T-cell (primary cell): ENCODE measurements around the gene METTL13. TPM values are rescaled to one million over a fixed set of nuclear protein-coding genes. Genes with fewer than 3 reads are reported as not detected.
A peak's percentile ranks its signal among the peaks of the same experiment; 100 is the strongest.

Experiments used
- ATAC-seq, 4 experiments: fragments of 200-7000 bp in 3 of 4; fragments of 150-1000 bp in 1 of 4; cut with Tn5 transposase; replicated peaks in 1 of 4; 1 replicate in 3 of 4; 2 replicates in 1 of 4; pipeline ENCODE4 v1.10.0; 2021; ENCODE audit warnings: moderate library complexity in 3 of 4, mild to moderate bottlenecking in 2 of 4, moderate number of reproducible peaks in 1 of 4
- CTCF ChIA-PET, 2 donors: fragments of 300-600 bp; sonication (Branson Sonifier 250); formaldehyde crosslinking; loops; one replicate each; lab custom pipeline; 2022; ENCODE audit warnings: antibody characterized with exemption in 2 of 2; lab: Charles Lee
- POLR2A ChIA-PET, 2 donors: fragments of 300-600 bp; sonication (Branson Sonifier 250); formaldehyde crosslinking; loops; one replicate each; lab custom pipeline; 2022; ENCODE audit warnings: antibody characterized with exemption in 2 of 2; lab: Charles Lee
- DNase-seq, 35 experiments: peaks; one replicate each; pipeline versions ENCODE4 v3.0.0 to v3.0.0-alpha.2; 2013 to 2023
- H3K27ac ChIP-seq: one replicate; pipeline ENCODE4 v1.5.1; 2013; ENCODE audit warnings: low read length
- H3K27me3 ChIP-seq, 2 experiments: replicated peaks in 1 of 2; 1 replicate in 1 of 2; 2 replicates in 1 of 2; pipeline versions ENCODE4 v1.6.1 to v1.7.0; 2013; ENCODE audit warnings: low read length in 1 of 2, mixed read lengths in 1 of 2; ENCODE audit not compliant: control insufficient read depth in 2 of 2, insufficient read depth in 2 of 2; ENCODE audit errors: extremely low read depth in 1 of 2
- H3K36me3 ChIP-seq, 2 donors: 1 replicate in 1 of 2; 2 replicates in 1 of 2; pipeline versions ENCODE4 v1.6.1 to v1.7.0; 2013; ENCODE audit warnings: low read length in 1 of 2; ENCODE audit not compliant: control insufficient read depth in 2 of 2, insufficient read depth in 1 of 2; ENCODE audit errors: extremely low read depth in 1 of 2
- H3K4me1 ChIP-seq, 2 experiments: 1 replicate in 1 of 2; 2 replicates in 1 of 2; pipeline versions ENCODE4 v1.6.1 to v1.7.0; 2013; ENCODE audit warnings: low read length in 2 of 2, mixed read lengths in 1 of 2; ENCODE audit not compliant: insufficient read depth in 2 of 2, control insufficient read depth in 1 of 2; ENCODE audit errors: extremely low read depth in 1 of 2
- H3K4me3 ChIP-seq, 2 donors: 1 replicate in 1 of 2; 2 replicates in 1 of 2; pipeline versions ENCODE4 v1.5.1 to v1.7.0; 2013; ENCODE audit warnings: mild to moderate bottlenecking in 2 of 2, low read length in 1 of 2, moderate library complexity in 1 of 2; ENCODE audit not compliant: control insufficient read depth in 1 of 2; ENCODE audit errors: extremely low read depth in 1 of 2
- H3K9me3 ChIP-seq: 2 replicates; pipeline ENCODE4 v1.7.0; 2013
- H3K27ac Mint-ChIP-seq, 2 donors: one replicate each; pipeline ENCODE4 v1.8.0; 2020 to 2021; ENCODE audit warnings: mild to moderate bottlenecking in 2 of 2, mixed read lengths in 2 of 2
- H3K27me3 Mint-ChIP-seq, 2 donors: one replicate each; pipeline ENCODE4 v1.8.0; 2021 to 2022; ENCODE audit warnings: mixed read lengths in 2 of 2
- H3K36me3 Mint-ChIP-seq: one replicate; pipeline ENCODE4 v1.8.0; 2021; ENCODE audit warnings: mixed read lengths
- H3K4me1 Mint-ChIP-seq, 3 donors: one replicate each; pipeline ENCODE4 v1.8.0; 2020 to 2022; ENCODE audit warnings: mixed read lengths in 3 of 3, mild to moderate bottlenecking in 1 of 3
- H3K4me3 Mint-ChIP-seq, 3 donors: one replicate each; pipeline ENCODE4 v1.8.0; 2020 to 2022; ENCODE audit warnings: mild to moderate bottlenecking in 3 of 3, mixed read lengths in 3 of 3, moderate library complexity in 3 of 3
- H3K9me3 Mint-ChIP-seq, 3 donors: one replicate each; pipeline ENCODE4 v1.8.0; 2020 to 2022; ENCODE audit warnings: mixed read lengths in 3 of 3
- WGBS: methylation state at CpG from one replicate; pipeline ENCODE4 v1.1.5; 2013; ENCODE audit warnings: missing lambda C conversion rate; ENCODE audit not compliant: insufficient coverage; 5-methylcytosine and 5-hydroxymethylcytosine counted together
- total RNA-seq, 35 experiments: library from RNA in 6 of 35; stranded (reverse) in 6 of 35; fragments of 120-200 nt in 1 of 35; gene quantifications; one replicate each; pipeline versions ENCODE4 v1.2.1 to v1.2.4 and lab custom pipeline; 2013 to 2026

The METTL13 gene, protein sequence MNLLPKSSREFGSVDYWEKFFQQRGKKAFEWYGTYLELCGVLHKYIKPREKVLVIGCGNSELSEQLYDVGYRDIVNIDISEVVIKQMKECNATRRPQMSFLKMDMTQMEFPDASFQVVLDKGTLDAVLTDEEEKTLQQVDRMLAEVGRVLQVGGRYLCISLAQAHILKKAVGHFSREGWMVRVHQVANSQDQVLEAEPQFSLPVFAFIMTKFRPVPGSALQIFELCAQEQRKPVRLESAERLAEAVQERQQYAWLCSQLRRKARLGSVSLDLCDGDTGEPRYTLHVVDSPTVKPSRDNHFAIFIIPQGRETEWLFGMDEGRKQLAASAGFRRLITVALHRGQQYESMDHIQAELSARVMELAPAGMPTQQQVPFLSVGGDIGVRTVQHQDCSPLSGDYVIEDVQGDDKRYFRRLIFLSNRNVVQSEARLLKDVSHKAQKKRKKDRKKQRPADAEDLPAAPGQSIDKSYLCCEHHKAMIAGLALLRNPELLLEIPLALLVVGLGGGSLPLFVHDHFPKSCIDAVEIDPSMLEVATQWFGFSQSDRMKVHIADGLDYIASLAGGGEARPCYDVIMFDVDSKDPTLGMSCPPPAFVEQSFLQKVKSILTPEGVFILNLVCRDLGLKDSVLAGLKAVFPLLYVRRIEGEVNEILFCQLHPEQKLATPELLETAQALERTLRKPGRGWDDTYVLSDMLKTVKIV
- 10 to 100 TPM; 16.0 to 37.6 (median 35.2) TPM for total RNA-seq
- 27.9 TPM for total RNA-seq (2013)
- 11.7 to 104 (median 39.1) reads per million in 29 experiments for total RNA-seq (lab: John Stamatoyannopoulos, UW)

DNA sequence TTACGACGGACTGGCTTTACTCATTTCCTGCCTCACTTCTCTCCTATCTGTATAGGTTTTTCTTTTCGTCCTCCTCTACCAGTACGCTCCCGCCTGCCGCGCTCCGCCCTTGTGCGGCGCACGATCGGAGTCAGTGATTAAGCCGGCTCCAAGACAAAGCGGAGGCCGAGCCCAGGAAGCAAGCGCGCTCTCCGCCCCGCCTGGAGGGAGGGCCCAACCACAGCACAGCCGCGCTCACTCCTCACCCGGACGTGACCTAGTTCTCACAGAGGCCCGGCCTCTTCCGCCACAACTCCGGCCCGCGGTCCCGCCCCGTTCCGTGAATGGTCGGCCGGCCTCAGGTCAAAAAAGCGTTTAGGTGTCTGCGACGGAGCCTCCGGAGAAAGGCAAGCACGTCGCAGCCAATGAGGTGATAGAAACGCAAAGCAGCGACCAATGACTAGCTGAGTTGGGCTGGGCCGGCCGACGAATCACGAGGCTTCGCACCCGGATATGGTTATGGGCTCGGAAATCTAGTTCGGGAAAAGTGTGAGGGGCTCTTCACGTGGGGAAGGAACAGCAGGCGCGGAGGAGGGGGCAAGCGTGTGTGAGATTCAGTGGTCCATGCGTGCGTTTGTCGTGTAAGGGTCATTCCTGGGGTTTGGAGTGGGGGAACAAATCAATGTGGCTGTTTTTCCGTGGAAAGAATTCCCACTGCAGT is at the start of gene METTL13:
Gene METTL13, plus strand, starts transcription at position 485 of the 700 bp plus-strand sequence. CDS start 308 bp downstream, outside the sequence.
- H3K4me1 ChIP-seq, result peaks cover 17 to 44% of the 10 kb centered on the region in 2 experiments
- H3K36me3 Mint-ChIP-seq, result peaks cover 30% of the 10 kb centered on the region
- H3K4me3 Mint-ChIP-seq, result peak within 1 kb of the TSS; percentile 97 to 100 (median 98)
- ChIA-PET POLR2A (interaction anchor here (1.0 to 2.6 kb wide), 3 partner anchors 38 to 202 kb away, joined by 3 to 10 read pairs (median 3); no protein-coding TSS in a partner anchor), CTCF (interaction anchor here in 1 of 2 donors (1.0 to 2.1 kb wide), 3 partner anchors 38 to 296 kb away, joined by 3 to 9 read pairs (median 3); partner anchors contain the start of gene PRRC2C)
- no peaks in the 10 kb centered on the region for H3K9me3 Mint-ChIP-seq
- WGBS, result under 1% methylated on average over 57 of the region's 57 CpGs
- peak within 1 kb of the TSS; percentile 84 for H3K27ac ChIP-seq
- peaks cover 5 to 29% of the 10 kb centered on the region in 2 donors for H3K36me3 ChIP-seq
- peak; percentile 95 to 100 (median 98) for DNase-seq
- peak; percentile 91 to 96 (median 94) for ATAC-seq
- H3K27me3 Mint-ChIP-seq, result no peaks in the 10 kb centered on the region
- H3K4me1 Mint-ChIP-seq, result peaks cover 56 to 61% (median 60%) of the 10 kb centered on the region in 3 donors
- H3K27me3 ChIP-seq, result no peaks in the 10 kb centered on the region
- peak within 1 kb of the TSS; percentile 93 to 99 for H3K27ac Mint-ChIP-seq
- peak within 1 kb of the TSS; percentile 94 to 97 for H3K4me3 ChIP-seq
- H3K9me3 ChIP-seq, result no peaks in the 10 kb centered on the region

DNA sequence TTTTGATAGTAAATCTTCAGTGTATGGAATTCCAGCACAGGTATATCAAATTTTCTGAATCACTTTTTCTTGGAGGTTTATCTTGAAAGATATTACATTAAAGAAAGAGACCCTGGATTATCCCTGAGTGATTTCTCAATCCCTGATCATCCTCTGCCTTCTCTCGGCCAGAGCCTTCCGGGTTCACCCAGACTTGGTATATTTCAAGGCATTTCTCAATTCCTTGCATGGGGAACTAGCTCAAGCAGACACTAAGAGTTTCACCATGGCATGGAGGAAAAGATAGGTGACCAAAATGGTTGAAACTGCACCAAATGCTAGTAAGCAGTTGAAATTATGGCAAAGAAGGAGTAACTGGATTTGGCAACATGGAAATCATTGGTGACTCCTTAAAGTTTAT is 45.3 kb upstream of the METTL13 start:
- no peaks in the 10 kb centered on the region for H3K27me3 ChIP-seq
- POLR2A ChIA-PET, result no interaction called here
- no peak overlapping the region for H3K4me3 Mint-ChIP-seq
- ATAC-seq, result no peak
- H3K27ac Mint-ChIP-seq, result no peak overlapping the region
- H3K36me3 Mint-ChIP-seq, result peaks cover 41% of the 10 kb centered on the region
- CTCF ChIA-PET, result no interaction called here
- DNase-seq, result no peak
- no peaks in the 10 kb centered on the region for H3K9me3 ChIP-seq
- no CpG with 5 or more reads among the region's 2 CpGs for WGBS
- peaks cover 8 to 9% of the 10 kb centered on the region in 2 experiments for H3K4me1 ChIP-seq
- H3K4me1 Mint-ChIP-seq, result peaks cover 46 to 57% (median 55%) of the 10 kb centered on the region in 3 donors
- H3K27me3 Mint-ChIP-seq, result no peaks in the 10 kb centered on the region
- no peaks in the 10 kb centered on the region for H3K9me3 Mint-ChIP-seq
- H3K36me3 ChIP-seq, result peaks cover 0 to 17% of the 10 kb centered on the region in 2 donors
- H3K4me3 ChIP-seq, result no peak overlapping the region
- H3K27ac ChIP-seq, result no peak overlapping the region

DNA sequence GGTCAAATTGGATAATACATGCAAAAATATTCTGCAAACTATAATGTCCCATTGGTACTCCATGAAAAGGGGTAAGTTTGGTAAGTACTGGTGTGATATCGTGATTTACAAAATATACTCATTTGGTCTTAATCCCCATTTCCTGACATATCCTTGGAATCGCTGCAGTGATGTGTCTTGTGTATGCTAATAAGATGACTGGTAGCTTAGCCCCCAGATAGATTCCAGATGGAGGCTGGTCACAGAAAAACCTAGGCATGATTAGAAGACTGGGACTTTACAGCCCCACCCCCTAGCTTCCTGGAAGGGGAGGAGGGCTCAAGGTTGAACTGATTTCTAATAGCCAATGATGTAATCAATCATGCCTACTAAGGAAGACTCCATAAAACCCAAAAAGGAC is 42.5 kb upstream of the METTL13 start:
- Mint-ChIP-seq H3K27ac (peak overlapping the region; percentile 100), H3K36me3 (peaks cover 27% of the 10 kb centered on the region), H3K4me1 (peaks cover 61 to 64% (median 62%) of the 10 kb centered on the region in 3 donors), H3K4me3 (peak overlapping the region; percentile 95 to 100 (median 99)), H3K27me3 (no peaks in the 10 kb centered on the region), H3K9me3 (no peaks in the 10 kb centered on the region)
- no peaks in the 10 kb centered on the region for H3K9me3 ChIP-seq
- no peaks in the 10 kb centered on the region for H3K27me3 ChIP-seq
- DNase-seq (no peak), ATAC-seq (no peak)
- peaks cover 0 to 17% of the 10 kb centered on the region in 2 donors for H3K36me3 ChIP-seq
- POLR2A ChIA-PET, result no interaction called here
- CTCF ChIA-PET, result interaction anchor here in 1 of 2 donors (0.6 kb wide), 1 partner anchor 106 kb away, joined by 4 read pairs; no protein-coding TSS in a partner anchor
- H3K4me1 ChIP-seq, result peaks cover 15 to 21% of the 10 kb centered on the region in 2 experiments
- H3K4me3 ChIP-seq, result no peak overlapping the region
- WGBS, result no CpG with 5 or more reads among the region's 2 CpGs
- H3K27ac ChIP-seq, result no peak overlapping the region

DNA sequence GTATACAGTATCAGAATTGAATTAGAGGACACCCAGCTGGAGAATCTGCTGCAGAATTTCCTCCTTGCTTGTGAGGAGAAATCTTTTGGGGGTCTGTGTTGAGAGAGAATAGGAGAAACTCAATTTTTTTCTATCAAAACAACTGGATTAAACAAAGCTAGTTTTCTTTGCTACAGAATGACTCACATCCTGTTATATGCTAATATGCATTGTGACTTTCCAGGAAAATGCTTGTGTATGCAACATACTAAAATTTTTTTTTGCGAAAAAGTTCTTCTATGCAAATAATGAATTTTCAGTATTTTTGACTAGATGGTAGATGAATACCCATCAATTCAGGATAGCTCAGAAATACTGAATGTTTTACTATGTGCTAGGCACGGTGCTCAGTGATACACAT is 41.8 kb upstream of the METTL13 start:
- WGBS, result no CpG with 5 or more reads among the region's 2 CpGs
- H3K36me3 Mint-ChIP-seq, result peaks cover 25% of the 10 kb centered on the region

DNA sequence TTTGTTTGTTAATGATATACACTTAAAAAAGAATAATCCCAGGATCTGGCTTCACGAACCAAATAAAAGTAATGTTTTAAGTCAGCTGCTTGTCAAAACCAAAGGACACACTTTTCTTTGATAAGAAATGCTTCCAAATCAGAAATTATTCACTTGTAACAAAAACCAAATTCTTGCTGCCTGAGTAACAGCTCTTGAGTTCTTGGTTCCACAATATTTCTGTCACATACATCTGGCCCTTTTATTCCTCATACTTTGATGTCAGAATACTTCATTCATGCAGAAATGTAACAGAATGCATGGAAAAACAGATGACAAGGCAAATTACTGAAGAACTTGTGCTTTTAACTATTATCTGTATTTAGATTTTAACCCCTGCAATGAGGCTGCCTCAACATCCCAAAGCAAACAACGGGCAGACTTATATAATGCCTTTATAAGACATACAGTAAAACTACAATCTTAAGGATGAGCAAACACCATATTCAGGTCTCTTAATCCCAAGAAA is 41.0 kb upstream of the METTL13 start:
- H3K4me1 ChIP-seq, result peaks cover 15 to 21% of the 10 kb centered on the region in 2 experiments

More for the DNA sequence above, 41.8 kb upstream of the METTL13 start:
- peaks cover 15 to 21% of the 10 kb centered on the region in 2 experiments for H3K4me1 ChIP-seq
- DNase-seq, result no peak
- Mint-ChIP-seq H3K27ac (peak overlapping the region; percentile 100), H3K27me3 (no peaks in the 10 kb centered on the region), H3K4me1 (peaks cover 59 to 67% (median 64%) of the 10 kb centered on the region in 3 donors), H3K9me3 (no peaks in the 10 kb centered on the region), H3K4me3 (peak overlapping the region; percentile 95 to 100 (median 99))
- ChIA-PET CTCF (interaction anchor here in 1 of 2 donors (0.7 to 1.2 kb wide), 2 partner anchors 255 to 612 kb away, joined by 3 read pairs; partner anchors contain the start of gene PRRC2C), POLR2A (interaction anchor here (0.5 to 0.6 kb wide), 4 partner anchors 10 to 43 kb away, joined by 3 to 6 read pairs (median 6); no protein-coding TSS in a partner anchor)
- no peak for ATAC-seq
- H3K9me3 ChIP-seq, result no peaks in the 10 kb centered on the region
- no peak overlapping the region for H3K27ac ChIP-seq
- no peak overlapping the region for H3K4me3 ChIP-seq
- no peaks in the 10 kb centered on the region for H3K27me3 ChIP-seq
- peaks cover 0 to 17% of the 10 kb centered on the region in 2 donors for H3K36me3 ChIP-seq

More for the DNA sequence above, 41.0 kb upstream of the METTL13 start:
- no peak for ATAC-seq
- ChIA-PET CTCF (interaction anchor here (0.6 to 1.3 kb wide), 8 partner anchors 9 to 427 kb away, joined by 3 to 7 read pairs (median 3); partner anchors contain the start of genes FMO4 (in 1 of the 2), METTL13 (in 1 of the 2) and PRRC2C (in 1 of the 2)), POLR2A (interaction anchor here in 1 of 2 donors (0.5 to 0.8 kb wide), 3 partner anchors 9 to 40 kb away, joined by 3 to 5 read pairs (median 4); no protein-coding TSS in a partner anchor)
- peak overlapping the region; percentile 95 to 100 (median 99) for H3K4me3 Mint-ChIP-seq
- Histone ChIP-seq H3K4me3 (peak overlapping the region in 1 of 2 donors; percentile 95), H3K27me3 (no peaks in the 10 kb centered on the region), H3K9me3 (no peaks in the 10 kb centered on the region), H3K27ac (peak overlapping the region; percentile 99), H3K36me3 (peaks cover 0 to 17% of the 10 kb centered on the region in 2 donors)
- no peaks in the 10 kb centered on the region for H3K27me3 Mint-ChIP-seq
- WGBS, result 83% methylated on average over 1 of the region's 2 CpGs
- H3K36me3 Mint-ChIP-seq, result peaks cover 19% of the 10 kb centered on the region
- H3K4me1 Mint-ChIP-seq, result peaks cover 59 to 64% (median 61%) of the 10 kb centered on the region in 3 donors
- H3K27ac Mint-ChIP-seq, result peak overlapping the region; percentile 100
- no peak for DNase-seq
- H3K9me3 Mint-ChIP-seq, result no peaks in the 10 kb centered on the region
